Coronary artery (tissue), 2 donors: Measurements from ENCODE around the gene TMEM174.

Experiments
- DNase-seq: peaks from one replicate; pipeline ENCODE4 v3.0.0-alpha.2; 2017; ENCODE audit warnings: low spot score
- H3K27ac ChIP-seq, 2 donors: fragments of 200-600 bp; sonication (generic); one replicate each; pipeline ENCODE4 v1.5.1; 2016 to 2019
- H3K4me3 ChIP-seq: fragments of 200-600 bp; sonication (generic); 2 replicates; pipeline ENCODE4 v1.5.1; 2016; ENCODE audit warnings: mild to moderate bottlenecking, moderate library complexity
- CTCF ChIP-seq: fragments of 200-600 bp; sonication (generic); IDR thresholded peaks from one replicate; pipeline ENCODE4 v1.5.1; 2019; ENCODE audit warnings: antibody characterized with exemption

Gene TMEM174

GRCh38 chr5:73152411-73153388 is 20.3 kb upstream of the TMEM174 start:
- no peak for TF ChIP-seq CTCF
- no peak overlapping the region for H3K27ac ChIP-seq
- no peak overlapping the region for H3K4me3 ChIP-seq
- no peak for DNase-seq

- H3K4me3 ChIP-seq, result no peak overlapping the region
- H3K27ac ChIP-seq, result no peak overlapping the region
- DNase-seq, result no peak
- no peak for TF ChIP-seq CTCF
These were observed 19.5 kb upstream of the TMEM174 start for GRCh38 chr5:73153513-73153912.

- no peak for DNase-seq
- H3K4me3 ChIP-seq, result no peak overlapping the region
- no peak for TF ChIP-seq CTCF
- no peak overlapping the region for H3K27ac ChIP-seq
These were observed 18.6 kb upstream of the TMEM174 start for GRCh38 chr5:73154208-73155006.

- no peak overlapping the region for H3K4me3 ChIP-seq
- no peak for DNase-seq
- no peak overlapping the region for H3K27ac ChIP-seq
- TF ChIP-seq CTCF, result no peak
These were observed 17.4 kb upstream of the TMEM174 start for GRCh38 chr5:73155271-73156222.

GRCh38 chr5:73157414-73158303 is 15.3 kb upstream of the TMEM174 start:
- no peak for TF ChIP-seq CTCF
- no peak for DNase-seq
- Histone ChIP-seq H3K27ac (no peak overlapping the region), H3K4me3 (no peak overlapping the region)

- Histone ChIP-seq H3K27ac (no peak overlapping the region), H3K4me3 (no peak overlapping the region)
- DNase-seq, result no peak
- no peak for TF ChIP-seq CTCF
These were observed 14.7 kb upstream of the TMEM174 start for GRCh38 chr5:73158313-73158712.
